Peyer's patch (tissue), 4 donors: ENCODE measurements around the gene AMT. TPM values are rescaled to one million over a fixed set of nuclear protein-coding genes. Genes with fewer than 3 reads are reported as not detected.

Source experiments
- DNase-seq, 3 donors: peaks; one replicate each; pipeline ENCODE4 v3.0.0-alpha.2; 2017 to 2019
- H3K27ac ChIP-seq, 4 donors: fragments of 200-600 bp; sonication (generic); one replicate each; pipeline ENCODE4 v1.5.1; 2016 to 2019
- H3K27me3 ChIP-seq, 2 donors: fragments of 200-600 bp; sonication (generic); one replicate each; pipeline ENCODE4 v1.5.1; 2019
- H3K36me3 ChIP-seq, 3 donors: fragments of 200-600 bp; sonication (generic); one replicate each; pipeline ENCODE4 v1.5.1; 2016 to 2019
- H3K4me1 ChIP-seq, 4 donors: fragments of 200-600 bp; sonication (generic); one replicate each; pipeline ENCODE4 v1.5.1; 2016 to 2019
- H3K4me3 ChIP-seq, 4 donors: fragments of 200-600 bp; sonication (generic); 1 replicate in 3 of 4; 2 replicates in 1 of 4; pipeline ENCODE4 v1.5.1; 2016 to 2019; ENCODE audit warnings: mild to moderate bottlenecking in 1 of 4
- H3K9me3 ChIP-seq, 4 donors: fragments of 200-600 bp; sonication (generic); one replicate each; pipeline ENCODE4 v1.5.1; 2016 to 2019; ENCODE audit warnings: mild to moderate bottlenecking in 1 of 4
- CTCF ChIP-seq, 6 experiments: fragments of 450-650 bp in 4 of 6; fragments of 200-600 bp in 2 of 6; sonication (generic) in 1 of 6; IDR thresholded peaks; one replicate each; pipeline ENCODE4 v1.5.1; 2017 to 2019; ENCODE audit warnings: antibody characterized with exemption in 6 of 6, mild to moderate bottlenecking in 3 of 6, moderate library complexity in 1 of 6
- POLR2A ChIP-seq, 2 donors: fragments of 450-650 bp; IDR thresholded peaks; one replicate each; pipeline ENCODE4 v1.5.1; 2017; ENCODE audit warnings: antibody characterized with exemption in 2 of 2, mild to moderate bottlenecking in 2 of 2, moderate library complexity in 2 of 2
- total RNA-seq, 4 donors: library from RNA; depleted of rRNA; stranded (reverse); fragments of >200 nt; gene quantifications; one replicate each; pipeline ENCODE4 v1.1.0, GENCODE V29; 2016

Gene AMT
- total RNA-seq, result 10 to 100 TPM; 13.3 to 32.9 (median 25.1) TPM

- peaks cover 0 to 10% (median 2%) of the 10 kb centered on the region in 4 donors for H3K4me1 ChIP-seq
- no peaks in the 10 kb centered on the region for H3K9me3 ChIP-seq
- TF ChIP-seq POLR2A (IDR thresholded peaks at IDR 0.05) (peak in 1 of 2 donors; percentile 43), CTCF (IDR thresholded peaks at IDR 0.05) (no peak)
- H3K4me3 ChIP-seq, result peak within 1 kb of the TSS in 2 of 4 donors; percentile 55 to 57
- H3K27me3 ChIP-seq, result no peaks in the 10 kb centered on the region
- DNase-seq, result peak in 2 of 3 donors; percentile 72 to 82
- H3K36me3 ChIP-seq, result peaks cover 0 to 18% (median 0%) of the 10 kb centered on the region in 3 donors
- H3K27ac ChIP-seq, result peak within 1 kb of the TSS in 2 of 4 donors; percentile 48 to 59
Measured at GRCh38 chr3:49422379-49423248, at the start of gene AMT. AMT (minus strand) TSS chr3:49422473; CDS start chr3:49422450, 23 bp downstream.

GRCh38 chr3:49470714-49471420 lies 48.6 kb upstream of the AMT start:
- TF ChIP-seq POLR2A (IDR thresholded peaks at IDR 0.05) (peak in 1 of 2 donors; percentile 11), CTCF (IDR thresholded peaks at IDR 0.05) (peak in 4 of 6 experiments; percentile 7 to 22 (median 15))
- H3K27ac ChIP-seq, result peak overlapping the region; percentile 90 to 100 (median 94)
- H3K4me1 ChIP-seq, result peaks cover 7 to 25% (median 14%) of the 10 kb centered on the region in 4 donors
- H3K4me3 ChIP-seq, result peak overlapping the region; percentile 65 to 80 (median 70)
- H3K27me3 ChIP-seq, result no peaks in the 10 kb centered on the region
- no peaks in the 10 kb centered on the region for H3K36me3 ChIP-seq
- H3K9me3 ChIP-seq, result no peaks in the 10 kb centered on the region
- DNase-seq, result no peak

- peak within 1 kb of the TSS; percentile 90 to 100 (median 94) for H3K27ac ChIP-seq
- H3K9me3 ChIP-seq, result no peaks in the 10 kb centered on the region
- DNase-seq, result peak; percentile 97 to 99 (median 99)
- no peaks in the 10 kb centered on the region for H3K27me3 ChIP-seq
- peak within 1 kb of the TSS; percentile 65 to 80 (median 70) for H3K4me3 ChIP-seq
- H3K36me3 ChIP-seq, result no peaks in the 10 kb centered on the region
- peaks cover 7 to 25% (median 14%) of the 10 kb centered on the region in 4 donors for H3K4me1 ChIP-seq
- TF ChIP-seq POLR2A (IDR thresholded peaks at IDR 0.05), result peak; percentile 82 to 86
- peak in 1 of 6 experiments; percentile 16 for TF ChIP-seq CTCF (IDR thresholded peaks at IDR 0.05)
Measured at GRCh38 chr3:49469936-49470713, 47.9 kb upstream of the AMT start, which contains the start of gene DAG1. DAG1 (plus strand) TSS chr3:49470267; CDS start chr3:49510535, 40,268 bp downstream.

GRCh38 chr3:49469037-49469935 lies 47.0 kb upstream of the AMT start:
- peak in 2 of 3 donors; percentile 59 for DNase-seq
- H3K9me3 ChIP-seq, result no peaks in the 10 kb centered on the region
- TF ChIP-seq POLR2A (IDR thresholded peaks at IDR 0.05) (peak; percentile 14 to 69), CTCF (IDR thresholded peaks at IDR 0.05) (no peak)
- no peaks in the 10 kb centered on the region for H3K27me3 ChIP-seq
- H3K4me3 ChIP-seq, result peak overlapping the region; percentile 65 to 80 (median 70)
- peaks cover 7 to 25% (median 14%) of the 10 kb centered on the region in 4 donors for H3K4me1 ChIP-seq
- peak overlapping the region; percentile 90 to 100 (median 94) for H3K27ac ChIP-seq
- no peaks in the 10 kb centered on the region for H3K36me3 ChIP-seq
